ENCODE results near the gene RABEP1.
A peak's percentile ranks its signal among the peaks of the same experiment; 100 is the strongest.
"Not testable (repeated sequence)": the region's sequence is repeated elsewhere in the genome, so short reads cannot be mapped to it uniquely, and the experiment has no call there.

Gene RABEP1

GRCh38 chr17:5281814-5282641 lies at the start of gene RABEP1:
RABEP1 (plus strand) TSS chr17:5282284; CDS start chr17:5282487, 203 bp downstream.
- no peak for DNase-seq

- not testable (repeated sequence) for DNase-seq
These were observed 48.6 kb upstream of the RABEP1 start for GRCh38 chr17:5233492-5233891.

GRCh38 chr17:5234645-5235576 lies 47.2 kb upstream of the RABEP1 start, which contains the start of gene SCIMP:
SCIMP (minus strand) TSS chr17:5234860; CDS start chr17:5234755, 105 bp downstream.
- no peak for DNase-seq

GRCh38 chr17:5236938-5237540 lies 45.0 kb upstream of the RABEP1 start:
- no peak for DNase-seq

DNA sequence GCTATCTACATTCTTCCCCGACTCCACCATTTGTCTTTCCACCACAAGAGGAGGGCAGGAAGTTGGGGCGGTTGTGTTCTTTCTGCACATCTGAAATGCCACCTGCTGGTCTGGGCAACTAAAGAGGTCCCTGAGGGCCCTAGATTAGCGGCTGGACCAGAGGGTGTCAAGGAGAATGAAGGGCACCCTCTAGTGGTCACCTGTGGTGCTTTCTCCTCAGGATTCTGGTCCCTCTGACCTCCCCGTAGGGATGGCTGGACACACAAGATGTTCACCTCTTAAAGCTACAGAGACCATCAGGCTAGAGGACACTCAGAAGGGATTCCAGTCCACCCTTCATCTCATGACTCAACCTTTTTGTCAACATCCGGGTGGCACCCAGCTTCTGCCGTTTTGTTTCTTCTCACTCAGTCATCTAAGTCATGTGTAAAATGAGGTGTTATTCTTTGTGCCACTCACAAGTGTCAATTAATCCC lies 44.5 kb upstream of the RABEP1 start:
- no peak for DNase-seq

GRCh38 chr17:5238333-5238732 lies 43.8 kb upstream of the RABEP1 start:
- DNase-seq = no peak

DNA sequence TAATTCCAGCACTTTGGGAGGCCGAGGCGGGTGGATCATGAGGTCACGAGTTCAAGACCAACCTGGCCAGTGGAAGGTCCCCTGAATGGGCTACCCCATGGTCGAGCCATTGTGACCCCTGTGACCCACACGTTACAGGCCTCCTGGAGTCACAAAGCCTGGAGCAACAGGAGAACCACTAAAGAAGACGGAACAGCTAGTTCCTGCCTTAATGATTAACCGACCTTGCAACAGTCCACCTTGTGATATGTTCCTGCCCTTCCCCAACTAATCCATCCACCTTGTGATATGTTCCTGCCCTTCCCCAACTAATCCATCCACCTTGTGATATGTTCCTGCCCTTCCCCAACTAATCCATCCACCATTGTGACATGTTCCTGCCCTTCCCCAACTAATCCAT lies 42.3 kb upstream of the RABEP1 start:
- DNase-seq = not testable (repeated sequence)

- DNase-seq = no peak
These were observed 40.0 kb upstream of the RABEP1 start for GRCh38 chr17:5241861-5242671.

GRCh38 chr17:5247621-5248020 lies 34.5 kb upstream of the RABEP1 start:
- DNase-seq = no peak

GRCh38 chr17:5248821-5249479 lies 33.1 kb upstream of the RABEP1 start:
- DNase-seq = no peak

DNA sequence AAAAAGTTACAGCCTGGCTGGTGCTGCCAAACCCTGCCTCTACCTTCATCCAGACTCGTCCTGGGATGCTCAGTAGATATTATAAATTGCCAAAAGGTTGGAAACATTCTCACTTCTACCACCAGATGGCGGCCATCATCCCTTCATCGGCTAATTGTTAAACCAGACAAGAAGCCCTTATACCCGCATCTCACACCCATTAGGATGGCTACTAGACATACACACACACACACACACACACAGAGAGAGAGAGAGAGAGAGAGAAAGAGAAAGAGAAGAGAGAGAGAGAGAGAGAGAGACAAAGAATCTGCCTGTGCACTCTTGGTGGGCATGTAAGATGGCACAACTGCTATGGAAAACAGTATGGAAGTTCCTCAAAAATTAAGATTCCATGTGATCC lies 32.5 kb upstream of the RABEP1 start:
- peak; percentile 2 for DNase-seq

GRCh38 chr17:5254414-5254813 lies 27.7 kb upstream of the RABEP1 start:
- no peak for DNase-seq

GRCh38 chr17:5254903-5255521 lies 27.1 kb upstream of the RABEP1 start:
- DNase-seq = no peak

GRCh38 chr17:5257124-5257523 lies 25.0 kb upstream of the RABEP1 start:
- DNase-seq = no peak

DNA sequence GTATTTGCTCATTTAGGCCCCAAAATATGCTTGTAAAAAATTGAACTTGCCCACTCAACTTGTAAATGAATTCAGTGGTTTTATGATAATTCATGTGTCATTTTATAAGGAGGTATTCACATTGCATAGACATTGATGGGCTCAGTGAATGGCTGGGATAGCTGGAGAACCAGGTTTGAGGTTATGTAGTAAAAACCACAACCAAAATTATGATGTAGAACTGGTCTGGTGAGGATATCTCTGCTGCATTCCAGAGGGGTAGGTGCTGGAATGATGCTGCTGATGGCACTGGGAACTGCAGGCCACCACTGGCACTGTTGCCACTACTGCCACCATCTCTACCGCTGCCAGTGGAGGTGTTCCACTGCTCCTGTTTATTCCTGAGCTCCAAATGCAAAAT lies 21.5 kb upstream of the RABEP1 start:
- no peak for DNase-seq

- DNase-seq = no peak
These were observed 19.6 kb upstream of the RABEP1 start for GRCh38 chr17:5262416-5262991.

DNA sequence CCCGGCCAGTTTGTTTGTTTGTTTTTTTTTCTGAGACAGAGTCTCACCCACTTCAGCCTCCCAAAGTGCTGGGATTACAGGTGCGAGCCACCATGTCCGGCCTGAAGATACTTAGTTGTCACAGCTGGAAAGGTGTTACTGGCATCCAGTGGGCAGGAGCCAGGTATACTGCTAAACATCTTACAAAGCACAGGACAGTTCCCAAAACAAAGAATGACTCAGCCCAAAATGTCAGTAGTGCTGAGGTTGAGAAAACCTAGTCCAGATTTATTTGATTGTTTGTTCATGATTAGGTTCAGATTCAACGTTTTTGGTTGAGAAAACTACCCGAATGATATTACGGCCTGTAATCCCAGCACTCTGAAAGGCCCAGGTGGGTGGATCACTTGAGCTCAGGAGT lies 18.6 kb upstream of the RABEP1 start:
- DNase-seq = no peak

DNA sequence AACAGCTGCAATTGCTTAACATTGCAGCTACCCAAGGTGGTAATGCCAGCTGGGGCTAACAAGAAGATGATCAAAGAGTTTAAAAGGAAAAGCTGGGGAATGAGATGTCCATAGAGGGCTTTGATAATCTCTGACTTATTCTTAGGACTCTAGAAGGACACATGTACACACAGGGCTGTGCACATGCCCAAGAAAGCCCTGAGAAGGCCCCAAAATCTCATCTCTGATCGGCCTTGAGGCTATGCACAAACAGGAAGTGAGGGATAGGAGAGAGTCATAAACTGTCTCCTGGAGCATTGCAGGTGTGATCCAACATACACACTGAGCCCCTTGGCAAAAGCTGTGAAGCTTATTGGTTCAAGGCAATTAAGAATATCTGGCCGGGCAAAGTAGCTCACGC lies 17.2 kb upstream of the RABEP1 start:
- no peak for DNase-seq

- DNase-seq = no peak
These were observed 12.7 kb upstream of the RABEP1 start for GRCh38 chr17:5269241-5269960.

DNA sequence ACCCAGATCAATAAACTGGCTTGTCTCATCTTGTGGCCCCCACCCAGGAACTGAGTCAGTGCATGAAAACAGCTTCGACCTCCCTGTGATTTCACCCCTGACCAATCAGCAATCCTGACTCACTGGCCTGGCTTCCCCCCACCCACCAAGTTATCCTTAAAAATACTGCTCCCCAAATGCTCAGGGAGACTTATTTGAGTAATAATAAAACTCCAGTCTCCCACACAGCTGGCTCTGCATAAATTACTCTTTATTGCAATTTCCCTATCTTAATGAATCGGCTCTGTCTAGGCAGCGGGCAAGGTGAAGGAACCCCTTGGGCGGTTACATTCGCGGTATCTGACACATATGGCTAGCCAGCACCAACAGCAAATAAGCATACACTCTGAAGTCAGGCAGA lies 9.8 kb upstream of the RABEP1 start:
- DNase-seq = no peak

Measured in NCI-H1417 treated with DMSO at 0.1 percent for 48 hours (cell line).